ENCODE results near the gene OR2J2. TPM values are rescaled to one million over a fixed set of nuclear protein-coding genes. Genes with fewer than 3 reads are reported as not detected.
"Not testable (repeated sequence)": the region's sequence is repeated elsewhere in the genome, so short reads cannot be mapped to it uniquely, and the experiment has no call there.

Gene OR2J2
- not detected in 2 replicates for total RNA-seq (2016; rRNA removed; fragmentation: Illumina TruSeq; extraction: Trizol)
- total RNA-seq (2016; cell fraction: cytosol; rRNA removed; fragmentation: Illumina TruSeq; extraction: Trizol; ENCODE audit: low read depth): not detected in 2 replicates
- not detected in 2 replicates for total RNA-seq (2016; cell fraction: insoluble cytoplasmic fraction; rRNA removed; fragmentation: Illumina TruSeq; extraction: Trizol)
- not detected in 2 replicates for total RNA-seq (2016; cell fraction: membrane; rRNA removed; fragmentation: Illumina TruSeq; extraction: Trizol)
- not detected in 2 replicates for total RNA-seq (2016; cell fraction: nucleus; rRNA removed; fragmentation: Illumina TruSeq; extraction: Trizol)
- polyA plus RNA-seq (2011; rRNA removed): 0.09 and 0.36 TPM in 2 replicates
- 0.08 TPM in 1 of 2 replicates, not detected in the other for polyA plus RNA-seq (2011; cell fraction: cytosol; rRNA removed)
- 0.71 and 0.85 TPM in 2 replicates for polyA plus RNA-seq (2011; cell fraction: nucleus; rRNA removed)
- not detected in 2 replicates for polyA plus RNA-seq (2012)
- polyA plus RNA-seq (2016; cell fraction: cytosol; fragmentation: Illumina TruSeq; extraction: Trizol; ENCODE audit: low read depth): not detected in 2 replicates
- polyA plus RNA-seq (2016; cell fraction: insoluble cytoplasmic fraction; fragmentation: Illumina TruSeq; extraction: Trizol; ENCODE audit: low read depth): not detected in 2 replicates
- not detected in 2 replicates for polyA plus RNA-seq (2016; cell fraction: membrane; fragmentation: Illumina TruSeq; extraction: Trizol; ENCODE audit: low read depth)
- not detected in 2 replicates for polyA plus RNA-seq (2016; cell fraction: nucleus; fragmentation: Illumina TruSeq; extraction: Trizol; ENCODE audit: insufficient read depth, low read depth)
- polyA minus RNA-seq (2011; rRNA and poly(A)+ RNA removed; ENCODE audit: low replicate concordance): 6.8 TPM in 1 of 2 replicates, not detected in the other
- polyA minus RNA-seq (2011; cell fraction: cytosol; rRNA and poly(A)+ RNA removed): not detected in 2 replicates
- 5.2 and 13.1 TPM in 2 replicates for polyA minus RNA-seq (2011; cell fraction: nucleus; rRNA and poly(A)+ RNA removed)
- Bru-seq, nascent RNA: percentile 29 among the genes with signal in this experiment
- BruChase-seq, experiment 1, labeled RNA remaining after a 6-hour chase: percentile 34 among the genes with signal in this experiment
- BruChase-seq, experiment 2, labeled RNA remaining after a 2-hour chase: percentile 32 among the genes with signal in this experiment
- long read RNA-seq, experiment 1: 0 reads
- long read RNA-seq, experiment 2: 0 reads

GRCh38 chr6:29170607-29171006 is at the start of gene OR2J2:
TSS of gene OR2J2 (plus strand) at chr6:29170907. CDS start at chr6:29173636, 2,729 bp downstream.
- POLR2A ChIA-PET; H3K4me3 ChIP-seq (replicated peaks in 1 of 3; ENCODE audit: insufficient read depth in 1 of 3, low read depth in 2 of 3, low read length in 3 of 3); H3K4me2 ChIP-seq (ENCODE audit: low read depth, low read length); H3K27ac ChIP-seq (ENCODE audit: extremely low read length, insufficient read depth, low read length); H2AFZ ChIP-seq (ENCODE audit: low read length); FAIRE-seq; CTCF ChIA-PET (ENCODE audit: low intra/inter-chr PET ratio, low total read pairs); BruUV-seq (replicated peaks); H3K36me3 ChIP-seq (replicated peaks in 1 of 2; ENCODE audit: control insufficient read depth in 1 of 2, insufficient read depth in 2 of 2, low read length in 2 of 2); H3K9me3 ChIP-seq (ENCODE audit: low read length); H3K9ac ChIP-seq (ENCODE audit: insufficient read depth, low read depth, low read length); in situ Hi-C loops (cut with HindIII; ENCODE audit: extremely low pct_ligation_motif_present, low pct_unique_long_range_greater_than_20kb); intact Hi-C loops (cut with micrococcal nuclease; ENCODE audit: unreplicated experiment); ATAC-seq; DNase-seq (ENCODE audit: low spot score); H4K20me1 ChIP-seq (ENCODE audit: insufficient read depth, low read length); H3K4me1 ChIP-seq (ENCODE audit: insufficient read depth, low read length); H3K79me2 ChIP-seq (ENCODE audit: insufficient read depth, low read length); H3K27me3 ChIP-seq (ENCODE audit: control insufficient read depth in 1 of 2, insufficient read depth in 2 of 2, low read length in 2 of 2): not testable (repeated sequence)
- WGBS (ENCODE audit: low lambda C conversion rate): 6% methylated on average over 2 of the region's 2 CpGs

GRCh38 chr6:29129326-29130012 is 41.2 kb upstream of the OR2J2 start:
- DNase-seq (ENCODE audit: low spot score) (no peak), ATAC-seq (peak; percentile 52), FAIRE-seq (no peak)
- no peak overlapping the region for H3K9ac ChIP-seq (ENCODE audit: insufficient read depth, low read depth, low read length)
- in situ Hi-C loops (cut with HindIII; ENCODE audit: extremely low pct_ligation_motif_present, low pct_unique_long_range_greater_than_20kb) (no loop called here), intact Hi-C loops (cut with micrococcal nuclease; ENCODE audit: unreplicated experiment) (no loop called here)
- TF ChIP-seq SMAD3 (CRISPR knock-in tag; IDR thresholded peaks at IDR 0.05) (no peak), GPBP1L1 (CRISPR knock-in tag; IDR thresholded peaks at IDR 0.05) (no peak), ZNF430 (CRISPR knock-in tag; IDR thresholded peaks at IDR 0.05) (no peak), KLF11 (CRISPR knock-in tag; IDR thresholded peaks at IDR 0.05) (no peak), BRF2 (CRISPR knock-in tag; IDR thresholded peaks at IDR 0.05) (no peak), SUZ12 (IDR thresholded peaks at IDR 0.05; ENCODE audit: low read depth, low read length) (no peak), CBFB (CRISPR knock-in tag; IDR thresholded peaks at IDR 0.05) (no peak)
- TF ChIP-seq, protein P1, sequence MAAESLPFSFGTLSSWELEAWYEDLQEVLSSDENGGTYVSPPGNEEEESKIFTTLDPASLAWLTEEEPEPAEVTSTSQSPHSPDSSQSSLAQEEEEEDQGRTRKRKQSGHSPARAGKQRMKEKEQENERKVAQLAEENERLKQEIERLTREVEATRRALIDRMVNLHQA (CRISPR knock-in tag; IDR thresholded peaks at IDR 0.05): no peak
- TF ChIP-seq, protein P2, sequence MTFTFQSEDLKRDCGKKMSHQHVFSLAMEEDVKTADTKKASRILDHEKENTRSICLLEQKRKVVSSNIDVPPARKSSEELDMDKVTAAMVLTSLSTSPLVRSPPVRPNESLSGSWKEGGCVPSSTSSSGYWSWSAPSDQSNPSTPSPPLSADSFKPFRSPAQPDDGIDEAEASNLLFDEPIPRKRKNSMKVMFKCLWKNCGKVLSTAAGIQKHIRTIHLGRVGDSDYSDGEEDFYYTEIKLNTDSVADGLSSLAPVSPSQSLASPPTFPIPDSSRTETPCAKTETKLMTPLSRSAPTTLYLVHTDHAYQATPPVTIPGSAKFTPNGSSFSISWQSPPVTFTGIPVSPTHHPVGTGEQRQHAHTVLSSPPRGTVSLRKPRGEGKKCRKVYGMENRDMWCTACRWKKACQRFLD (CRISPR knock-in tag; IDR thresholded peaks at IDR 0.05; ENCODE audit: borderline replicate concordance): no peak
- H4K20me1 ChIP-seq (ENCODE audit: insufficient read depth, low read length): no peaks in the 10 kb centered on the region
- H3K79me2 ChIP-seq (ENCODE audit: insufficient read depth, low read length): no peaks in the 10 kb centered on the region
- no peaks in the 10 kb centered on the region for H3K4me1 ChIP-seq (ENCODE audit: insufficient read depth, low read length)
- no peaks in the 10 kb centered on the region for H3K36me3 ChIP-seq (replicated peaks in 1 of 2; ENCODE audit: control insufficient read depth in 1 of 2, insufficient read depth in 2 of 2, low read length in 2 of 2)
- WGBS (ENCODE audit: low lambda C conversion rate): 0% methylated on average over 5 of the region's 15 CpGs
- H3K4me3 ChIP-seq (replicated peaks in 1 of 3; ENCODE audit: insufficient read depth in 1 of 3, low read depth in 2 of 3, low read length in 3 of 3): no peak overlapping the region
- ChIA-PET POLR2A (no interaction called here), CTCF (ENCODE audit: low intra/inter-chr PET ratio, low total read pairs) (no interaction called here)
- H3K27ac ChIP-seq (ENCODE audit: extremely low read length, insufficient read depth, low read length): no peak overlapping the region
- H3K9me3 ChIP-seq (ENCODE audit: low read length): no peaks in the 10 kb centered on the region
- no peak overlapping the region for H2AFZ ChIP-seq (ENCODE audit: low read length)
- BruUV-seq (replicated peaks): no TSS peak
- H3K4me2 ChIP-seq (ENCODE audit: low read depth, low read length): no peak overlapping the region
- H3K27me3 ChIP-seq (ENCODE audit: control insufficient read depth in 1 of 2, insufficient read depth in 2 of 2, low read length in 2 of 2): peaks cover 0 to 14% of the 10 kb centered on the region in 2 experiments; a peak in 1 of 5 replicates
